PC-9 (cell line): Measurements from ENCODE around the gene WBP4.

ENCODE experiments used
- EZH2 ChIP-seq: fragments of 200-600 bp; sonication (generic); IDR thresholded peaks from 2 replicates; pipeline ENCODE4 v1.8.0; 2017; ENCODE audit warnings: antibody characterized with exemption, low read depth
- TF ChIP-seq, protein P1 (sequence below): fragments of 200-600 bp; sonication (generic); conservative IDR thresholded peaks from 2 replicates; pipeline ENCODE4 v1.6.1; 2017; ENCODE audit warnings: mixed run types, antibody characterized with exemption, mild to moderate bottlenecking, moderate library complexity

GRCh38 chr13:41060082-41060723 lies 1.1 kb upstream of the WBP4 start:
- TF ChIP-seq, protein P1, sequence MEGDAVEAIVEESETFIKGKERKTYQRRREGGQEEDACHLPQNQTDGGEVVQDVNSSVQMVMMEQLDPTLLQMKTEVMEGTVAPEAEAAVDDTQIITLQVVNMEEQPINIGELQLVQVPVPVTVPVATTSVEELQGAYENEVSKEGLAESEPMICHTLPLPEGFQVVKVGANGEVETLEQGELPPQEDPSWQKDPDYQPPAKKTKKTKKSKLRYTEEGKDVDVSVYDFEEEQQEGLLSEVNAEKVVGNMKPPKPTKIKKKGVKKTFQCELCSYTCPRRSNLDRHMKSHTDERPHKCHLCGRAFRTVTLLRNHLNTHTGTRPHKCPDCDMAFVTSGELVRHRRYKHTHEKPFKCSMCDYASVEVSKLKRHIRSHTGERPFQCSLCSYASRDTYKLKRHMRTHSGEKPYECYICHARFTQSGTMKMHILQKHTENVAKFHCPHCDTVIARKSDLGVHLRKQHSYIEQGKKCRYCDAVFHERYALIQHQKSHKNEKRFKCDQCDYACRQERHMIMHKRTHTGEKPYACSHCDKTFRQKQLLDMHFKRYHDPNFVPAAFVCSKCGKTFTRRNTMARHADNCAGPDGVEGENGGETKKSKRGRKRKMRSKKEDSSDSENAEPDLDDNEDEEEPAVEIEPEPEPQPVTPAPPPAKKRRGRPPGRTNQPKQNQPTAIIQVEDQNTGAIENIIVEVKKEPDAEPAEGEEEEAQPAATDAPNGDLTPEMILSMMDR = no peak; the same call in 1 of the 2 replicates
- TF ChIP-seq EZH2 = no peak
